Peyer's patch (tissue), 4 donors: ENCODE results near the gene PCSK5. TPM values are rescaled to one million over a fixed set of nuclear protein-coding genes. Genes with fewer than 3 reads are reported as not detected.

ENCODE experiments used
- DNase-seq, 3 donors: peaks; one replicate each; pipeline ENCODE4 v3.0.0-alpha.2; 2017 to 2019
- H3K27ac ChIP-seq, 4 donors: fragments of 200-600 bp; sonication (generic); one replicate each; pipeline ENCODE4 v1.5.1; 2016 to 2019
- H3K27me3 ChIP-seq, 2 donors: fragments of 200-600 bp; sonication (generic); one replicate each; pipeline ENCODE4 v1.5.1; 2019
- H3K36me3 ChIP-seq, 3 donors: fragments of 200-600 bp; sonication (generic); one replicate each; pipeline ENCODE4 v1.5.1; 2016 to 2019
- H3K4me1 ChIP-seq, 4 donors: fragments of 200-600 bp; sonication (generic); one replicate each; pipeline ENCODE4 v1.5.1; 2016 to 2019
- H3K4me3 ChIP-seq, 4 donors: fragments of 200-600 bp; sonication (generic); 1 replicate in 3 of 4; 2 replicates in 1 of 4; pipeline ENCODE4 v1.5.1; 2016 to 2019; ENCODE audit warnings: mild to moderate bottlenecking in 1 of 4
- H3K9me3 ChIP-seq, 4 donors: fragments of 200-600 bp; sonication (generic); one replicate each; pipeline ENCODE4 v1.5.1; 2016 to 2019; ENCODE audit warnings: mild to moderate bottlenecking in 1 of 4
- POLR2A ChIP-seq, 2 donors: fragments of 450-650 bp; IDR thresholded peaks; one replicate each; pipeline ENCODE4 v1.5.1; 2017; ENCODE audit warnings: antibody characterized with exemption in 2 of 2, mild to moderate bottlenecking in 2 of 2, moderate library complexity in 2 of 2
- total RNA-seq, 4 donors: library from RNA; depleted of rRNA; stranded (reverse); fragments of >200 nt; gene quantifications; one replicate each; pipeline ENCODE4 v1.1.0, GENCODE V29; 2016
- TF ChIP-seq, protein P1 (sequence below), 6 experiments: fragments of 450-650 bp in 4 of 6; fragments of 200-600 bp in 2 of 6; sonication (generic) in 1 of 6; IDR thresholded peaks; one replicate each; pipeline ENCODE4 v1.5.1; 2017 to 2019; ENCODE audit warnings: antibody characterized with exemption in 6 of 6, mild to moderate bottlenecking in 3 of 6, moderate library complexity in 1 of 6

The PCSK5 gene
- total RNA-seq, 4 donors from 2014 or later = 77.6 to 488 (median 411) TPM

DNA sequence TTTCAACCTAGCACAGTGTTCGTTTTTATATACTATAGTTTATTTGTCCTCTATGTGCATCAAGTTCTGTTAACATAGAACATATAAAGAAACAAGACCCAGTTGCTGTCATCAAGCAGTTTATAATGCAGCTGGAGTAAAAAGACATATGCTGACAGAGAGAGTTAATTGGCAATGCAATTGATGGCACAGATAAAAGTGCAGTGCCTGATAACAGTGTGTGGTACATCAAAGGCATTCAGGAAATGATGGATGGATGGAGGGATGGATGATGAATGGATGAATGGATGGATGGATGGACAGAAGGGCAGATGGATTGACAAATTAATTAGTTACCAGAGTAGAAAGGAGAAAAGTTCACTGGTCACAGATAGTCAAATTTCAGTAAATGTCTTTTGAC is 264.9 kb downstream of the PCSK5 start:
- DNase-seq = no peak
- H3K4me3 ChIP-seq = no peak overlapping the region
- peaks cover 0 to 37% (median 0%) of the 10 kb centered on the region in 3 donors for H3K36me3 ChIP-seq
- H3K27me3 ChIP-seq = no peaks in the 10 kb centered on the region
- H3K4me1 ChIP-seq = no peaks in the 10 kb centered on the region
- H3K9me3 ChIP-seq = no peaks in the 10 kb centered on the region
- H3K27ac ChIP-seq = no peak overlapping the region
- TF ChIP-seq, protein P1, sequence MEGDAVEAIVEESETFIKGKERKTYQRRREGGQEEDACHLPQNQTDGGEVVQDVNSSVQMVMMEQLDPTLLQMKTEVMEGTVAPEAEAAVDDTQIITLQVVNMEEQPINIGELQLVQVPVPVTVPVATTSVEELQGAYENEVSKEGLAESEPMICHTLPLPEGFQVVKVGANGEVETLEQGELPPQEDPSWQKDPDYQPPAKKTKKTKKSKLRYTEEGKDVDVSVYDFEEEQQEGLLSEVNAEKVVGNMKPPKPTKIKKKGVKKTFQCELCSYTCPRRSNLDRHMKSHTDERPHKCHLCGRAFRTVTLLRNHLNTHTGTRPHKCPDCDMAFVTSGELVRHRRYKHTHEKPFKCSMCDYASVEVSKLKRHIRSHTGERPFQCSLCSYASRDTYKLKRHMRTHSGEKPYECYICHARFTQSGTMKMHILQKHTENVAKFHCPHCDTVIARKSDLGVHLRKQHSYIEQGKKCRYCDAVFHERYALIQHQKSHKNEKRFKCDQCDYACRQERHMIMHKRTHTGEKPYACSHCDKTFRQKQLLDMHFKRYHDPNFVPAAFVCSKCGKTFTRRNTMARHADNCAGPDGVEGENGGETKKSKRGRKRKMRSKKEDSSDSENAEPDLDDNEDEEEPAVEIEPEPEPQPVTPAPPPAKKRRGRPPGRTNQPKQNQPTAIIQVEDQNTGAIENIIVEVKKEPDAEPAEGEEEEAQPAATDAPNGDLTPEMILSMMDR (IDR thresholded peaks at IDR 0.05) = no peak
- no peak for TF ChIP-seq POLR2A (IDR thresholded peaks at IDR 0.05)

DNA sequence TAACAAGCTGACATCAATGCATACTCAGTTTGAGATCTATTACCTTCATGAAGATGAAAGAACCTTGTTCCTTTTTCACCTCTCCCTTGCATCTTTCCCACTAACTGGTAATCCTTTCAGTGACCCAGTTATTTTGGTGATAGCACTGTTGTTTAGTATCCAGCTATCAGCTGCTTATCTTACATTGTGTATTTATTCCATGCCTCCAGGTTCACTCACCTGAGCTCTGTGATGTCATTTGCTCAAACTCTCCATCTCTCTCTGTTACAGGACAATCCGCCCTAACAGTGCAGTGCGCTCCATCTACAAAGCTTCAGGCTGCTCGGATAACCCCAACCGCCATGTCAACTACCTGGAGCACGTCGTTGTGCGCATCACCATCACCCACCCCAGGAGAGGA is 268.2 kb downstream of the PCSK5 start:
- H3K36me3 ChIP-seq = peaks cover 0 to 70% (median 0%) of the 10 kb centered on the region in 3 donors
- no peaks in the 10 kb centered on the region for H3K27me3 ChIP-seq
- H3K4me1 ChIP-seq = no peaks in the 10 kb centered on the region
- H3K9me3 ChIP-seq = no peaks in the 10 kb centered on the region
- no peak overlapping the region for H3K4me3 ChIP-seq
- no peak for DNase-seq
- TF ChIP-seq, protein P1 (IDR thresholded peaks at IDR 0.05) = no peak
- TF ChIP-seq POLR2A (IDR thresholded peaks at IDR 0.05) = no peak
- H3K27ac ChIP-seq = no peak overlapping the region

- TF ChIP-seq, protein P1 (IDR thresholded peaks at IDR 0.05) = no peak
- TF ChIP-seq POLR2A (IDR thresholded peaks at IDR 0.05) = no peak
- H3K27ac ChIP-seq = no peak overlapping the region
- no peak overlapping the region for H3K4me3 ChIP-seq
- no peaks in the 10 kb centered on the region for H3K4me1 ChIP-seq
- H3K27me3 ChIP-seq = no peaks in the 10 kb centered on the region
- no peak for DNase-seq
- peaks cover 0 to 75% (median 5%) of the 10 kb centered on the region in 3 donors for H3K36me3 ChIP-seq
- H3K9me3 ChIP-seq = no peaks in the 10 kb centered on the region
Observed at GRCh38 chr9:76159293-76159926, 268.9 kb downstream of the PCSK5 start.

- H3K27ac ChIP-seq = peak overlapping the region in 2 of 4 donors; percentile 4 to 8
- TF ChIP-seq POLR2A (IDR thresholded peaks at IDR 0.05) = no peak
- TF ChIP-seq, protein P1 (IDR thresholded peaks at IDR 0.05) = no peak
- DNase-seq = no peak
Observed at GRCh38 chr9:76161106-76161505, 270.6 kb downstream of the PCSK5 start.

GRCh38 chr9:76161541-76161940 is 271.1 kb downstream of the PCSK5 start:
- Histone ChIP-seq H3K36me3 (peaks cover 0 to 96% (median 10%) of the 10 kb centered on the region in 3 donors), H3K9me3 (no peaks in the 10 kb centered on the region), H3K4me1 (no peaks in the 10 kb centered on the region), H3K27me3 (no peaks in the 10 kb centered on the region), H3K4me3 (no peak overlapping the region), H3K27ac (peak overlapping the region in 2 of 4 donors; percentile 4 to 27)
- DNase-seq = no peak
- no peak for TF ChIP-seq POLR2A (IDR thresholded peaks at IDR 0.05)
- TF ChIP-seq, protein P1 (IDR thresholded peaks at IDR 0.05) = no peak

More at GRCh38 chr9:76161106-76161505, 270.6 kb downstream of the PCSK5 start:
- Histone ChIP-seq H3K4me3 (no peak overlapping the region), H3K4me1 (no peaks in the 10 kb centered on the region), H3K36me3 (peaks cover 0 to 92% (median 10%) of the 10 kb centered on the region in 3 donors), H3K9me3 (no peaks in the 10 kb centered on the region), H3K27me3 (no peaks in the 10 kb centered on the region)
